ENCODE measurements around the gene ABLIM2.
A peak's percentile ranks its signal among the peaks of the same experiment; 100 is the strongest.

ABLIM2 gene

GRCh38 chr4:8005033-8005808 is 153.4 kb downstream of the ABLIM2 start:
- DNase-seq (ENCODE audit: low spot score) = no peak

DNA sequence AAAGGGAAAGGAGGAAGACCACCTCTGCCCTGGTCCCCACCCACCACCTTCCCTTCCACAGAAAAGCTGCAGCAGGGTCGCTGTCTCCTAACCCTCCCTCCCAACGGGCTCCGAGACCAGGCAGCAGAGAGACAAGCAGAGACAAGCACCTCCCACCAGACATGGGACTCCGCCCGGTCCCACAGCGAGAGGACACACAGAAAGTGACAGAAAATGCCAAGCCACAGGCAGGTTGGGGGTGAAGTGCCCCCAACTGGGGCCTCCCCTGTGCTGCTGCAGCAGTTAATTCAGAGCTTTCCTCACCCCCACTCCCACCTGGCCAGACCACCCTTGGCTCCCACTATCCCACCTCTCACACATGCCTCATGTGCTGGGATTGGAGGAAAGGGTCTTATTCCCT is 154.5 kb downstream of the ABLIM2 start:
- DNase-seq (ENCODE audit: low spot score) = no peak

DNA sequence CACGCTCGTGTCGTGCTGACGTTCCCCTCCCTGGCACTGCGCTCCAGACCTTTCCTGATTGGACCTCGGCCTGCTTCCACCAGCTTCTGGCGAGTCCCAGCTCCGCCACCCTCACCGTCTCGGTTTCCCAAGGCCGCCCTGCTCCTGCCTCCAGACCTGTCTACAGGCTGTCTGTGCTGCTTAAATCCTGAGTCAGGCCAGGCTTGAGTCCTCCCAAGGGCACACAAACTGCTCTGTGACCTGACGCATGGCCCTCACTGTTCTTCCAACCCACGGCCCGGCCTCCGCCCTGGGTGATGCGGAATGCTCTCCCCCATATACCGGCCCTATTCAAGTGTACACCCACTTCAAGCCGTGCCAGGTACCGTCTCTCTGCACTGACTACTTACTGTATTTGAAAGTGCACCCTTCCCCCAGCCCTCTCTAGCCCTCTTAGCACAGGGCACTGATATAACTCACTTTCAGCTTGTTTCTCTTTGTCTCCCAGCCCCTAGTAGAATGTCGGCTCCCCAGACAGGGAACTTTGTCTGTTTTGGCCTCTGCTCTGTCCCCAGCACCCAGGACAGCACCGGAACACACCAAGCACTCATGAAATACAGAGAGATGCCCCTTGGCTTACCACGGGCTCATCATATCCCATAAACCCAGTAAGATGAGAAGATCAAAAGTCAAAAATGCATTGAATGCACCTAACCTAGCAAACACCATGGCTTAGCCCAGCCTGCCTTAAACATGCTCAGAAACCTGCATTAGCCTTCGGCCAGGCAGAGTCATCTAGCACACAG is 155.9 kb downstream of the ABLIM2 start:
- no peak for DNase-seq (ENCODE audit: low spot score)

DNA sequence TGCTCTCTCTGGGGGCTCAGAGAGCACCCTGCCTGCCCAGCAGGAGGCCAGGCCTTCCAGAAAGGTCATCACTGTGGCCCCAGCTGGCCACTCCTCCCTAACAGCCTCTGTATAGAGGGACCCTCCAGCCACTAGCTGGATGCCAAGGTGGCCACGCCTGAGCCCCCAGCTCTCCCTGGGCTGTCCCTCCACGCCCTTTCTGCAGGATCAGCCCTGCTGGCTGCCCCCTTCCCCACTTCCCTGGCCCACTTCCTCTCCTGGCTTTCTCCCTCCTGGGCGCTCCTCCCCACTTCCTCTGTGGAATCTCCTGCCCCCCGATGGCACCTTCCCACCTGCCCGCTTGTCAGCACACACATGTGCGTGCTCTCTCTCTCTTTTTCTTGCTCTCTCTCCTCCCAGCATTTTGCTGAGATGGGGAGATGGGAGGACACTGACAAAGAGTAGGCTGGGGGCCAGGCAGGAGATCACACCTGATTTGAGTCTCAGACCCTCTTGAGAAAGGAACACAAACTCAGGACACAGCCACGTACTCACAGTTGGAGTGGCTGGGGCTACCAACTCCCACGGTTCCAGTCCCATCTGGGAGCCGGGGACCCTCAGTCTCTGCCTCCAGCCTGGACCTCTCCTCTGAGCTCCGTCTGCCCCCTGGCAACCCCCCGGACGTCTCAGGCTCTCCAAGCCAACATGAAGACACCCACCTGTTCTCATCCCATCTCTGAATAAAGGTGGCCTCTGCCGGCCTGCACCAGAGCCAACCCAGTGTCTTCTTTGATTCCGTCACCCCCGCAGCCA is 156.9 kb downstream of the ABLIM2 start:
- no peak for DNase-seq (ENCODE audit: low spot score)

DNA sequence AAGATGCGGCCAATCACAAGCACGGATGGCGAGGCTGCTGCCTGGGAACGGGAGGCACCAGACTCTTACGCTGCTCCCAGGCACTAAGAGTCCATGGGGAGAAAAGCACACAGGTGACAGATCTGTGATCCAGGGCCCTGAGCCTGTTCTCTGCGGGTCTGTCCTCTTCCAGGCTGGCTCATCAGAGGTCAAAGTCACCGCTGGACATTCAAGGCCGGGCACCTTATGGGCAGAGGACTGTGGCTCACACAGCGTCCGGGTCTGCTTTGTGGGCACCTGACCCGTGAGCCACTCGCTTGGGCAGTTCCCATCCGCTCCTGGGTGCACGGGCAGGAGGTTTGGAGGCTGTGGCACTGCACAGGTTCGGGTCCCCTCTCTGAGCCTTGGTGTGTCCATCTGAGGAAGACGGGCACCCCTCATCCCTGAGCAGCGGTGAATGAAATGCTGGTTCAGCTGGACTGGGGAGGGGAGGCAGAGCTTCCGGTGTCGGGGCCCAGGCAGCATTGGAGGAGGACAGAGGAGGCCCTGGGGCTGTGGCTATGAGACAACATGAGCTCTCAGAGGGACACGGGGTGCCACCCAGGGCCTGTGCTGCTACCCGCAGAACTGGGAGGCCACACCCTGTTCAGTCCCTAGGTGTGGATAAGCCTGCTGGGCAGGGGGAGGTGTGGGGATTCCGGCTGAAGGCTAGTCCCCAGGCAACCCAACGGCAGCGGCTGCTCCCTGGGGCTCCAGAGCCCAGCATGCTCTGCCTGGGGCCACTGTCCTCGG is 157.7 kb downstream of the ABLIM2 start:
- no peak for DNase-seq (ENCODE audit: low spot score)

- DNase-seq (ENCODE audit: low spot score) = no peak
These were observed 158.4 kb downstream of the ABLIM2 start for GRCh38 chr4:8000247-8000646.

- DNase-seq (ENCODE audit: low spot score) = no peak
These were observed 158.9 kb downstream of the ABLIM2 start for GRCh38 chr4:7999695-8000094.

DNA sequence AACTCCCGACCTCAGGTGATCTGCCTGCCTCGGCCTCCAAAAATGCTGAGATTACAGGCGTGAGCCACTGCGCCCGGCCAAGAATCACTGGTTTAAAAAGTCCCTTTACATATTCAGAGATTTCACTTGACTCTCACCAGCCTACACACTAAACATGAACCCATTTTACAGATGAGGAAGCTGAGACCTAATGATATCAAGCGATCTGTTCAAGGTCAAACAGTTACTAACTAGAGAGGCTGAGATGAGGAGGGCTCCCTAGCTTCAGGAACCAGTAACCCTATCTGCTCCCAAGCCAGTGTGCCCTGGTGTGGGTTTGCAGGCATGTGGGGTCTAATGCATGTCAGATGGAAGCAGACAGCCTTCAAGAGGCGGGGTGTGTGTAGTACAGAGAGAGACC is 159.3 kb downstream of the ABLIM2 start:
- DNase-seq (ENCODE audit: low spot score) = no peak

DNA sequence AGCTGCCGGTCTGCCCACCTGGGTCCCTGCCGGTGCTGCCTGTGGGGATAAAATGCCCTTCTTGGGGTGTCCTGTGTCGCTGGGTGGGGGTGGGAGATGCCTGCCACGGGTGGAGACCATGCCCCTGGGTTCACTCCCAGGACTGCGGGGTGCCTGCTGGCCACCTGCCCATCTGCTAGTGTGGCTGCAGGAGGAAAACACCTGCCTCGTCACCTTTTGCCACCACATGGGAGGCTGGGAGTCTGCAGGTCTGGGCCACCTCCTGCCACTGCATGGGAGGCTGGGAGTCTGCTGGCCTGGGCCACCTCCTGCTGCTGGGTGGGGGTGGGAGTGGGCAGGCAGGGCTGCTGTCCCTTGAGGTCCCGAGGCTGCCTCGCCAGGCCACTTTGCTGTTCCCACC is 160.2 kb downstream of the ABLIM2 start:
- DNase-seq (ENCODE audit: low spot score) = no peak

GRCh38 chr4:7995866-7996265 is 162.7 kb downstream of the ABLIM2 start:
- no peak for DNase-seq (ENCODE audit: low spot score)

- DNase-seq (ENCODE audit: low spot score) = no peak
These were observed 163.5 kb downstream of the ABLIM2 start for GRCh38 chr4:7995135-7995534.

- no peak for DNase-seq (ENCODE audit: low spot score)
These were observed 164.9 kb downstream of the ABLIM2 start for GRCh38 chr4:7993671-7994070.

GRCh38 chr4:7992846-7993245 is 165.8 kb downstream of the ABLIM2 start:
- no peak for DNase-seq (ENCODE audit: low spot score)

GRCh38 chr4:7990807-7991459 is 167.7 kb downstream of the ABLIM2 start:
- no peak for DNase-seq (ENCODE audit: low spot score)

DNA sequence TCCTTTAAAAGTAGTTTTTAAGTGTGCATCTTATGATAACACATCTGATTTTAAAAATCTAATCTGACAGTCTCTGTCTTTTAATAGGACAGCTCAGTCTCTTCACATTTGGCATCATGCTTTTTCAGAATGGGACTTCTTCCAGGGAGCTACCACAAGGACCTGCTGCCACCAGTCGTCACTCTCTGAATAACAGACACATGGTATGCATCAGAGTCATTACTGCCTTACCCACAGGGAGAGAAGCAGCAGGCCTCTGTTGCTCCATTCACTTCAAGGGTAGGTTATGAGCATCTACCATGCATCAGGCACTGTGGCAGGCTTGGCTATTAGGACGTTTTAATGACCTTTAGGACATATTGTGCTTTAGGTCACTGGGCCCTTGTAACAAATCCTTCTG is 169.0 kb downstream of the ABLIM2 start:
- DNase-seq (ENCODE audit: low spot score) = no peak

DNA sequence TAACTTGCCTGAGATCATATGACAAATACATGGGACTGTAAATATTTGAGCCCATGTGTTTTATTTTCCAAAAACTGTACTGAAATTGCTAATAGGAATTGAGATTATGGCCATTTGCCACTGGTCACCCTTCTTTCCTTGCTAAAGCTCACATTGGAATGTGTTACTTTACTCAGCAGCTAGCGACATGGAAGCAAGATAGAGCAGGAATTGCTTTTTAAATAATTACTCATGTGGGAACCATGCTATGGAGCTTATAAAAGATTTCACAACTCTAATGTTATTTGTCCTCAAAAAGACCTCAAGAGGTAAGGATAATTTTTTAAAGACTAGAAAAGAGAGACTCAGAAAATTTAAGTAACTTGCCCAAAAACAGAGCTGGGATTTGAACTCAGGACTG is 170.2 kb downstream of the ABLIM2 start:
- DNase-seq (ENCODE audit: low spot score) = no peak

- DNase-seq (ENCODE audit: low spot score) = peak; percentile 61
These were observed 171.2 kb downstream of the ABLIM2 start for GRCh38 chr4:7987148-7987989.

DNA sequence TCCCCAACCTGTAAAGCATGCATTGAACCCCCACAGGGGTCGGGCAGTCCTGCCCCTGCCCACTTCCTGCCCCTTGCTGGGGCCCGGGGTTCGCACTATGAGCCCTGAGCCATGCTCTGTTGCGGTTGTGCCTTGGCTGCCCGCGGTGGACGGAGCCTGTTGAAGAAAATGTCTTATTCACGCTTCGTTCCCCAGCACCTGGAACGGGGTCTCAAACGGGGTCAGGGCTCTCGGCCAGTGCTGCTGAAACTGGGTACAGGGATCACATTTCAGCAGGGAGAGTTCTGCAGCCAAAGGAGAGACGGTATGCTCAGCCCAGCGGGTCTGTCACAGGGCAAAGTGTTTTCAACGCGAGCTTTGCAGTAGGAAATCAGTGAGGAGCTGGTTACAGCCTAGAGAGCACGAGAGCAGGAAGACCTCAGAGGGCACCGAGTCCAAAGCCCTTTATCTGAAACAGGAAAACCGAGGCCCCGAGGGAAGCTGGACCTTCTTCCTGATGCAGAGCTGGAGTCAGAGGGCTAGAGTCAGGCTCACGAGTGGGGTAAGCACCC is 172.6 kb downstream of the ABLIM2 start:
- DNase-seq (ENCODE audit: low spot score) = no peak

DNA sequence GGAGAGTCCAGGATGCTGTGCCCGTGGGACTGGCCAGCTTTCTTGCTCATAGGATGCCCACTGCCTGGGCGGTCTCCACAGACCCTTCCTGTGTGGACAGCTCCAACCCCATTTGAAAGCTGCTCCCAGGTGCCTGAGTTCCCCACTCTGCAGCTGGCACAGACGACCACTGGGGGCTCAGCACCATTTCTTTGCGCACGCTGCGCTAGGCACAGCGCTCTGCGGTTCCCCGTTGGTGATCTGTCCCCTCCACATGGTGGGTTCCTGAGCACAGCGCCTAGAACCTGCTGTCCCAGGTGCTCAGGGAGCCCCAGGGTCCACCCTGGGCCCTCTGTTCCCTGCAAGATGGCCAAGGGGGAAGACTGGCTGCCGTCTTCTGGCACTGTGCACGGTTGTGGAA is 173.5 kb downstream of the ABLIM2 start:
- no peak for DNase-seq (ENCODE audit: low spot score)

DNA sequence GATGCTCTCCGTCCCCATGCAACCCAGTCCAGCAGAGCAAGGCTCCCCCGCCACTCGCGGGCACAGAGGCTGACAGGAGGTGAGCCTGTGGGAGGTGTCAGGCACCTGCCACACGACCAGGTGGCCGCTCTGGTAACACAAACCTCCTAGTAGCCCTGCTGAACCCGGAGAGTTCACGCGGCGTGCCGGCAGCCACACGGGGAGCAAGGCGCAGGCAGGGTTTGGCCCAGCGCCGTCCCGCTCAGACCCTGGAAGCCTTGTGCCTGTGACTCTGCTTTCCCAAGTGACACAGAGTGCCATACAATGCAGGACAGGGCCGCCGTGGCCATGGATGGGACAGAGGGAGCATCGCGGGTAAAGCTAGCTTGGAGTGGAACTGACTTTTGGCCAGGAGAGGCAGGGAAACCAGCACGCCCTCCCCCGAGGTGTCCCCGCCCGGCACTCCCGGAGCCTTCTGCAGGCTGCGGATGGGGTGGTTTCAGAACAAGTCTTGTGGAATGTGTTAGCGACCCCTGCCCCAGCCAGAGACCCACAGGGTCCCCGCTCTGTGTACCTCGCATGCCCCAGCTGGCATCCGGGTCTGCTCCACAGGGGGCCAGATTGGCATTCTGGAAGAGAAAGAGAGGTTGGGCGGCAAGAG is 174.2 kb downstream of the ABLIM2 start:
- DNase-seq (ENCODE audit: low spot score) = no peak
